ENCODE measurements around the gene ANK3. TPM values are rescaled to one million over a fixed set of nuclear protein-coding genes. Genes with fewer than 3 reads are reported as not detected.

The ANK3 gene
- polyA plus RNA-seq, 1 donor from 2014 or later: 114 TPM

GRCh38 chr10:60403168-60403873, 13.6 kb upstream of the ANK3 start:
- Histone ChIP-seq H3K27ac (ENCODE audit: low read length) (no peak overlapping the region), H3K79me2 (replicated peaks; ENCODE audit: insufficient read depth, low read length) (peaks cover 27% of the 10 kb centered on the region), H3K4me3 (ENCODE audit: low read length) (no peak overlapping the region), H3K4me2 (ENCODE audit: low read length) (no peak overlapping the region), H3K27me3 (ENCODE audit: insufficient read depth, low read depth, low read length) (no peaks in the 10 kb centered on the region), H3K36me3 (ENCODE audit: insufficient read depth, low read length) (no peaks in the 10 kb centered on the region), H2AFZ (ENCODE audit: low read depth, low read length) (no peak overlapping the region), H4K20me1 (ENCODE audit: insufficient read depth) (peaks cover 7% of the 10 kb centered on the region), H3K9ac (ENCODE audit: low read length) (no peak overlapping the region), H3K9me3 (ENCODE audit: low read length) (no peaks in the 10 kb centered on the region), H3K9me2 (ENCODE audit: insufficient read depth, low read length) (no peaks in the 10 kb centered on the region), H3F3A (ENCODE audit: insufficient read depth, low read length, poor library complexity, severe bottlenecking) (no peaks in the 10 kb centered on the region)
- TF ChIP-seq EZH2 (IDR thresholded peaks at IDR 0.05; ENCODE audit: borderline replicate concordance, insufficient read depth, low read length, poor library complexity, severe bottlenecking) (no peak), SMC3 (conservative IDR thresholded peaks at IDR 0.05; ENCODE audit: poor library complexity) (no peak), CTCF (IDR thresholded peaks at IDR 0.05; ENCODE audit: poor library complexity, severe bottlenecking) (no peak), TAF1 (IDR thresholded peaks at IDR 0.05; ENCODE audit: low read depth) (no peak), RAD21 (conservative IDR thresholded peaks at IDR 0.05) (no peak), EP300 (conservative IDR thresholded peaks at IDR 0.05; ENCODE audit: poor library complexity, severe bottlenecking) (no peak), POLR2AphosphoS5 (IDR thresholded peaks at IDR 0.05) (no peak), REST (IDR thresholded peaks at IDR 0.05; ENCODE audit: borderline replicate concordance) (no peak), MXI1 (conservative IDR thresholded peaks at IDR 0.05; ENCODE audit: poor library complexity, severe bottlenecking) (no peak)

- Histone ChIP-seq H3K36me3 (ENCODE audit: insufficient read depth, low read length) (no peaks in the 10 kb centered on the region), H3K27me3 (ENCODE audit: insufficient read depth, low read depth, low read length) (no peaks in the 10 kb centered on the region), H3K9me2 (ENCODE audit: insufficient read depth, low read length) (no peaks in the 10 kb centered on the region), H3K9ac (ENCODE audit: low read length) (no peak overlapping the region), H2AFZ (ENCODE audit: low read depth, low read length) (no peak overlapping the region), H3K27ac (ENCODE audit: low read length) (no peak overlapping the region), H3K4me2 (ENCODE audit: low read length) (no peak overlapping the region), H3K4me3 (ENCODE audit: low read length) (no peak overlapping the region), H3K79me2 (replicated peaks; ENCODE audit: insufficient read depth, low read length) (peaks cover 22% of the 10 kb centered on the region), H3F3A (ENCODE audit: insufficient read depth, low read length, poor library complexity, severe bottlenecking) (no peaks in the 10 kb centered on the region), H3K9me3 (ENCODE audit: low read length) (no peaks in the 10 kb centered on the region), H4K20me1 (ENCODE audit: insufficient read depth) (no peaks in the 10 kb centered on the region)
- TF ChIP-seq RAD21 (conservative IDR thresholded peaks at IDR 0.05): no peak
These were observed 10.7 kb upstream of the ANK3 start for GRCh38 chr10:60400366-60400765.
